HG02588 (cell line): ENCODE data around the gene ANKS1A.
"Not testable (repeated sequence)": the region's sequence is repeated elsewhere in the genome, so short reads cannot be mapped to it uniquely, and the experiment has no call there.

Experiments
- ATAC-seq: cut with Tn5 transposase; IDR thresholded peaks from one replicate; pipeline ENCODE4 v1.9.1; 2021; ENCODE audit warnings: mild to moderate bottlenecking, moderate library complexity; ENCODE audit not compliant: unreplicated experiment

ANKS1A gene, protein sequence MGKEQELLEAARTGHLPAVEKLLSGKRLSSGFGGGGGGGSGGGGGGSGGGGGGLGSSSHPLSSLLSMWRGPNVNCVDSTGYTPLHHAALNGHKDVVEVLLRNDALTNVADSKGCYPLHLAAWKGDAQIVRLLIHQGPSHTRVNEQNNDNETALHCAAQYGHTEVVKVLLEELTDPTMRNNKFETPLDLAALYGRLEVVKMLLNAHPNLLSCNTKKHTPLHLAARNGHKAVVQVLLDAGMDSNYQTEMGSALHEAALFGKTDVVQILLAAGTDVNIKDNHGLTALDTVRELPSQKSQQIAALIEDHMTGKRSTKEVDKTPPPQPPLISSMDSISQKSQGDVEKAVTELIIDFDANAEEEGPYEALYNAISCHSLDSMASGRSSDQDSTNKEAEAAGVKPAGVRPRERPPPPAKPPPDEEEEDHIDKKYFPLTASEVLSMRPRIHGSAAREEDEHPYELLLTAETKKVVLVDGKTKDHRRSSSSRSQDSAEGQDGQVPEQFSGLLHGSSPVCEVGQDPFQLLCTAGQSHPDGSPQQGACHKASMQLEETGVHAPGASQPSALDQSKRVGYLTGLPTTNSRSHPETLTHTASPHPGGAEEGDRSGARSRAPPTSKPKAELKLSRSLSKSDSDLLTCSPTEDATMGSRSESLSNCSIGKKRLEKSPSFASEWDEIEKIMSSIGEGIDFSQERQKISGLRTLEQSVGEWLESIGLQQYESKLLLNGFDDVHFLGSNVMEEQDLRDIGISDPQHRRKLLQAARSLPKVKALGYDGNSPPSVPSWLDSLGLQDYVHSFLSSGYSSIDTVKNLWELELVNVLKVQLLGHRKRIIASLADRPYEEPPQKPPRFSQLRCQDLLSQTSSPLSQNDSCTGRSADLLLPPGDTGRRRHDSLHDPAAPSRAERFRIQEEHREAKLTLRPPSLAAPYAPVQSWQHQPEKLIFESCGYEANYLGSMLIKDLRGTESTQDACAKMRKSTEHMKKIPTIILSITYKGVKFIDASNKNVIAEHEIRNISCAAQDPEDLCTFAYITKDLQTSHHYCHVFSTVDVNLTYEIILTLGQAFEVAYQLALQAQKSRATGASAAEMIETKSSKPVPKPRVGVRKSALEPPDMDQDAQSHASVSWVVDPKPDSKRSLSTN

DNA sequence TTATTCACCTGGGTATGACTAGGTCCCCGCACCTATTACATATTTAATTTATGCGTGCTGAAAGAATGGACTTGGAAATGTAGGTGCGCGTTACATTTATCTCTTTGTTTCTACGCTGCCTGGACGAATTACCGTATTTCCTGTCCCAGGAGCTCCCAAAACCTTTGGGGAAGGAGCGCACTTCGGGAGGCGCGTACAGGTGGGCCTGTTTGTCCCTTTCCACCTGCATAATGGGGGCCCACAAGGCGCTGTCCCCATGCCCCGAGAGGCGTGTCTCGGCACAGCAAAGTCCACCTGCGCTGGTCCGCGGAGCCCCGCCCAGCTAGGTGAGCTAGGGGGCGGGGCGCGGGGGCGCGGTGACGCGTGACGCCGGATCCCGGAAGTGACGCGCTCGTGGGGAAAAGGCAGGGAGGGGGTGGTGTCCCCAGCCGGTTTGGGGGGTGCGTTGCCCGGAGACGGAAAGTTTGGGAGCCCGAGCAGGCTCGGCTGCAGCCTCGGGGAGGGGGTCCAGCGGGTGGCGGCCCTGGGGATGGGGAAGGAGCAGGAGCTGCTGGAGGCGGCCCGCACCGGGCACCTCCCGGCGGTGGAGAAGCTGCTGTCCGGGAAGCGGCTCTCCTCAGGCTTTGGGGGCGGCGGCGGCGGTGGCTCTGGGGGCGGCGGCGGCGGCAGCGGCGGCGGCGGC is at the start of gene ANKS1A:
Gene ANKS1A, plus strand, starts transcription at position 382 of the 682 bp plus-strand sequence. Its CDS starts 148 bp downstream, at position 530.
- ATAC-seq = no peak

DNA sequence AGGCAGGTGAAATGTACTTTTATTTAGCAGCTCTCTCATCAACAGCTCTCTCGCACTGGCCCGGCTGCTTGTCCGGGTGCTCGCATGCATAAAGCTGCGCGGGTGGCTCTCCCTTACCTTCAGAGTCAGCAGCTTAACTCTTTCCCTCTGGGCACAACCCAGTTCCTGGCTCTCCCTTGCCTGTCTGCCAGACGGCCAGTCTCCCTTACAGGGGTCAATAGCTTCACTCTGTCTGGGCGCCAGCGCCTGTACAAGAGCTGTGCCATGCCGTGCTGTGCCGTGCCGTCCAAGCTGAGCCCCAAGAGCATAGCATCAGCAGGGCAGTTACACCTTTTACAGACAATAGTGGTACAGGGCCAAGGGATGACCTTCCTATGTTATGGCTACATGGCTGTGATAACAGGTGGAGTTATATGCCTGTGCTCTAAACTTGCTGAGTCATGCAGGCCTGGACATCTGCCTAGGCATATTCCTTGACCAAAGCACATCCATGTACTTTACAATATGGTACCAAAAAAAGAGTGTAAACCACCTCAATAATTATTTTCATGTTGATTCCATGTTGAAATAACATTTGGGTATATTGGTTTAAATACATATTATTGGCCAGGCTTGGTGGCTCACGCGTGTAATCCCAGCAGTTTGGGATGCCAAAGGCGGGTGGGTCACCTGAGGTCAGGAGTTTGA is 49.2 kb upstream of the ANKS1A start:
- ATAC-seq = no peak

DNA sequence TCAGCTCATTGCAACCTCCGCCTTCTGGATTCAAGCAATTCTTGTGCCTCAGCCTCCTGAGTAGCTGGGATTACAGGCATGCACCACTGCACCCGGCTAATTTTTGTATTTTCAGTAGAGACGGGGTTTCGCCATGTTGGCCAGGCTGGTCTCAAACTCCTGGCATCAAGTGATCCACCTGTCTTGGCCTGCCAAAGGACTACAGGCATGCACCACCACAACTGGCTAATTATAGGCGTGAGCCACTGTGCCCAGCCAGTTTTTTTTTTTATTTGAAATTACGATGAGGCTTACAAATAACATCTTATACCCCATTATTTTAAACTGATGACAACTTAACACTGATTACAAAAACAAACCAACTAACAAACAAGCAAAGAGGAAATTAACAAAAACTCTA is 40.0 kb upstream of the ANKS1A start:
- ATAC-seq = not testable (repeated sequence)

DNA sequence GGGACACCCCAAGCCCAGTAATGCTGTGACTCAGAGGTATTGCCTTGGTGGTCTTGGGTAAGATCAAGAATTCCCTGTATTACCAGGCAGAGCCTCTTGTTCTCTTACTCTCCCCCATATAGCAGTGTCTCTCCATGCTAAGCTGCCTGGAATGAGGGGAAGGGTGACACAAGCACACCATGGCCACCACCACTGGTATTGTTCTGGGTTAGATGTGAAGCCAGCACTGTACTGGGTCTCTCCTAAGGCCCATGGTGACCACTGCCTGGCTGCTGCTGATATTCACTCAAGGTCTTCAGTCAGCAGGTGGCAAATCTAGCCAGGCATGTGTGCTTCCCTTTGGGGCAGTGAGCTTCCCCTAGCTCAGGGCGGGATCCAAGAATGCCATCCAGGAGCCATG is 37.7 kb upstream of the ANKS1A start:
- ATAC-seq = no peak

DNA sequence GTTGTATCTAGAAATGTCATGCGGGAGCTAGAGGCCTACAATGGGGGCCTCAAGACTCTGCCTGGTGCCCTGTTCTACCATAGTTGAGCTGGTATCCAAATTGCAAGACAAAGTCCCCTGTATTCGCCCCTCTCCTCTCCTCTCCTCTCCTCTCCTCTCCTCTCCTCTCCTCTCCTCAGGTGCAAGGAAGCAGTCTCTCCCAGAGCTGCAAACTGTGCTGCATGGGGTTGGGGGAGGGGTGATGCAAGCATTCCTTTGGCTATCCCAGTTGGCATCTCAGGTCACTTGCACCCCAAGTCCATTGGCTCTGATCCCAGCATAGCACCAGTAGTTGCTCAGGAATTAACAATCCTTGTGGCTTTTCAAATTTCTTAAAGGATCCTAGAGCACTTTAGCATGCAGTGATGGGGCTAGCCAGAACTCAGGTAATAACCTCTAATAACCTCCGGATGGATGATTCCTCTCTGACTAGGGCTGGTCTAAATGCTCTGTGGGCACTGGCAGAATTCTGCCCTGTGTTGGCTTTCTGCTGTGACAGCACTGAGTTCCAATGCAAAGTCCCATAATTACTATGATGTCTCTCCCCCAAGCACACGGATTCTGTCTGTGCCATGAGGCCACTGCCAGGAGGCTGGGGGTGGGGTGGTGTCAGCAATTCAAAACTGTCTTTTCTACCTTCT is 36.5 kb upstream of the ANKS1A start:
- no peak for ATAC-seq

DNA sequence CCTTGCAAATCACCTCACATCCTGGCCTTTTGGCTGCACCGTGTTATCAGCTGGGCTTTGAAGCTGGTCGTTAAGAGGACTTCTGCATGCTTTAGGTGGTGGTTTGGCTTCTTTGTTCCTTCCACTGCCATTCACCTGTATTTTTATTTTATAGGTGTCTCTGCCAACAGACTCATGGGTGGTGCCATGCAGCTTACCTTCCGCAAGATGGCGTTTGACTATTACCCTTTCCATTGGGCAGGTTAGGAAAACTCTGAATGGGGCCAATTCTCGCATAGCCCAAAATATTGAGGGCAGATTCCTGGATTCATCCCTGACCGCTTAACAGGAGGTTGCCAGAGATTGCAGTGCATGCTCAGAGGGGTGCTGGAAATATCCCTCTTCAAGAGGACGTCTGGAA is 33.6 kb upstream of the ANKS1A start:
- no peak for ATAC-seq

DNA sequence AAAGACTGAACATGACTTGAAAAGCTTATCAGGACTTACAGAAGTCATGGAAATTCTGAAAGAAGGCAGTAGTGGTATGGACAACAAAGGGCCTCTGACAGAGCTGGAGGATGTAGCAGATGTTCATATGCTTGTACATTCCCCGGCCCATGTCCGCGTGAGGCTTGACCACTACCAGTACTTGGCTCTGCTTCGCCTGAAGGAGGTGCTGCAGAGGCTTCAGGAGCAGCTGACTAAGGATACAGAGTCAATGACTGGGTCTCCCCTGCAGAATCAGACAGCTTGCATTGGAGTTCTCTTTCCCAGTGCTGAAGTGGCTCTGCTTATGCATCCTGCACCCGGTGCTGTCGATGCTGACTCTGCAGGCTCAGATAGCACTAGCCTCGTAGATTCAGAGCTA is 30.4 kb upstream of the ANKS1A start:
- no peak for ATAC-seq

DNA sequence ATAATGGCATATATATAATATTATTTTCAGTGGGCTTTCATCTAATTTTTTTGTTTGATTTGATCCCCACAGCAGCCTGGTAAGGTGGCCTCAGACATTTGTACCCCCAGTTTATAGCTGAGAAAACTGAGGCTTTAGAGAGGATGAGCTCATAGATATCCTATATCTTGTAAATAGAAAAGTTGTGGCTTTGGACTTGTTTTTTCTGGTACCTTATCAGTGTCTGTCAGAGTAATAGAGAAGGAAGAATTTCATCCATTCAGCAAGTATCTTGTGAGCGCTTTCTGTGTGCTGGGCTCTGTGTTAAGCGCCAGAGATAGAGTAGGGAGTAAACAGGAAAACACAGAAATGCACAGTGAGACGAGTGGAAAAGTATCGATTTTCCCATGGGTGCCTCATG is 29.1 kb upstream of the ANKS1A start:
- ATAC-seq = no peak

DNA sequence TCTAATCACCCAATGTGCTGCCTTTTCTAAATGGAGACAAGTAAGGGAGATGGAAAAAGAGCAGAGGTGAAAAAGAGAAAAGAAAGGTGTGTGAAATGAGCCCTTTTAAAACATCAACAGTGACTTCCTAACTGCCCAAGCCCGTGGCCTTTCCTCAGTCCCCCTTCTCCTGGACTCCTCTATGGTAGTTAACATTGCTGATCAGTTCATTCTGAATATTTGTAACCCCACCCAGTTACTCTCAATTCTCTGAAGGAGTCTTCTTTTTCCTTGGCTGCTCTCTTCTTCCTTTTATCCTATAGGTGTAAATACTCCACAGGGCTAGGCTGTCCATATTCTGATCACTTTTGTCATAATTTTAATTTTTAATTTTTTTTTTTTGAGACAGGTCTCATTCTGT is 28.3 kb upstream of the ANKS1A start:
- ATAC-seq = no peak

DNA sequence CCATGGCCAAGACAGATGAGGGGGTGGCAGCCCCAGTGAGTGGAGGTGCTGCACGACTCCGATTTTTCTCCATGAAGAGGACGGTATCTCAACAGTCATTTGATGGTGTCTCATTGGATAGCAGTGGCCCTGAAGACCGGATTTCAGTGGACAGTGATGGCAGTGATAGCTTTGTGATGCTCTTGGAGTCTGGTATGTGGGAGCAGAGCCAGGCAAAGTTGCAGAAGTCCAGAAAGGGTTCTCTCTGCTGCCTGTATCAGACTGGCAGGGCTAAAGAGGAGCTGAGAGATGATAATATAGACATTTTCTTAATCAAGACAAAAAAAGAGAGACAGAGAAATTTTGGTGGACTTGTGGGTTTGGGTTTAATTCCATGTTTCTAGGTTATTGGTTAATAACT is 25.0 kb upstream of the ANKS1A start:
- ATAC-seq = no peak

DNA sequence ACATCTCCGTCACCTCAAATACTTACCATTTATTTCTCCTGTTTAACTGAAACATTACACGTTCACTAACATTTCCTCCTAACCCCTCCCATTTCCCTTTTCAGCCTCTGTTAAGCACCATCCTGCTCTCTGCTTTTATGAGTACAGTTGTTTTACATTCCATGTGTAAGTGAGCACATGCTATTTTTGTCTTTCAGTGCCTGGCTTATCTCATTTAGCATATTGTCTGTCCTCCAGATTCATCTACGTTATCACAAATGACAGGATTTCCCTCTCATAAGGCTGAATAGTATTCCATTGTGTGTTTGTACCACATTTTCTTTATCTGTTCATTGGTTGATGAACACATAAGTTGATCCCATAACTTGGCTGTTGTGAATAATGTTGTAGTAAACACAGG is 23.9 kb upstream of the ANKS1A start:
- no peak for ATAC-seq

DNA sequence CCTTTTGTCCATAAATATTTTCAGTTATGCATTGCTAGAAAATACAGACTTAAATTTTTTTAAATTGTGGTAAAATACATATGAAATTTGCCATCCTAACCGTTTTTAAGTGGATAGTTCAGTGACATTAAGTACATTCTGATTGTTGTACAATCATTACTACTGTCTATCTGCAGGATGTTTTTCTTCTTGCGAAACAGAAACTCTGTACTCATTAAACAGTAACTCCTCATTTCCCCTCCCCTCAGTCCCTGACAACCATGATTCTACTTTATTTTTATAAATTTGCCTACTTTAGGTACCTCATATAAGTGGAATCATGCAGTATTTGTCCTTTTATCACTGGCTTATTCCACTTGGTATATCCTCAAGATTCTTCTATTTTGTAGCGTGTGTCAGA is 22.5 kb upstream of the ANKS1A start:
- no peak for ATAC-seq

DNA sequence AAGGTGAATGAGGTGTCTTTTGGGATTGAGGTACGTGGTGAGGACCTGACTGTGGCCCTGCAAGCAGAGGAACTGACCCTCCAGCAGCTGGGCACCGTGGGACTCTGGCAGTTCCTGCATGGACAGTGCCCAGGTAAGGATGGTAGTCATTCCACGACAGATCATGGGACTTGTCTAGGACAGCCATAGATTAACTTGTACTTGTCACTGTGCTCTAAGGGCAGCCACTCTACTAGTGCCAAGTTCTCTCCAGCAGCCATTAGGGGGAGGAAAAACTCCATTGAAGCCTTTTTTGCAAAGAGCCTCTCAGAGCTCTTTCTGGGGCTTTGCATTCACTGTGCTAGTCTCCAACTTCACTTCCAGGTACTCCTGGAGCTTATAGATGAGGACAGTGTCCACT is 21.6 kb upstream of the ANKS1A start:
- no peak for ATAC-seq

DNA sequence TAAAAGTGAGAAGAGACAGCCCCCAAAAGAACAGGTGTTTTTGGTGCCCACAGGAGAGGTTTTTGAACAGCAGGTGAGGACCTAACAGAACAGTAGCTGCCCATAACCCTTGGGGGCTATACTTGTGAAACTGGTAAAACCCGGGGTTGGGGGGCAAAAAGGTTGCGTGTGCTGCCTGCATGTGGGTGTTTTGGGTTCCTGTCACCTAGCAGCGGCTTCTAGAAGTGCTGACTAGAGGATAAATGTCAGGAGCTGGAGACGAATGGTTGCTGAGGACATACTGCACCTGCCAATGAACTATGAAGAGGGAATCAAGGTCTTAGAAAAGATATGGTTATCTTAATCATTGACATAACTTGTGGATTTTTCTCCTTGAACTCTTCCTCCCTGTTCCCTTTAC is 17.2 kb upstream of the ANKS1A start:
- ATAC-seq = no peak

DNA sequence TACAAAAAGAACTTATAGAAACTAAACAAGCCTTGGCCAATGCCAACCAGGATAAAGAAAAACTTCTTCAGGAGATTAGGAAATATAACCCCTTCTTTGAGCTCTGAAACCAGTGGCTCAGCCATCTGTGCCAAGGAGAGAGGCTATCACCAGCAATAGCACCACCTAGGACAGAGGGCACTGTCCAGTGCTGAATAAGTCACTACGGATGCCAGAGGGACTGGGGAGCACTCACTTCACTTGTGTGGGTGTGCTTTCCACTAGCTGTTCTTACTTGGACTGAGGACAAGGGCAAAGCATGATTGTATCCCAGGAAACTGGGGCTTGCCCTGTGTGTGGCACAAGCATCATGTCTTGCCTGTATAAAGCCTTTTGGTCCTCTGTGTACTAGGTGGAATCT is 16.7 kb upstream of the ANKS1A start:
- no peak for ATAC-seq

DNA sequence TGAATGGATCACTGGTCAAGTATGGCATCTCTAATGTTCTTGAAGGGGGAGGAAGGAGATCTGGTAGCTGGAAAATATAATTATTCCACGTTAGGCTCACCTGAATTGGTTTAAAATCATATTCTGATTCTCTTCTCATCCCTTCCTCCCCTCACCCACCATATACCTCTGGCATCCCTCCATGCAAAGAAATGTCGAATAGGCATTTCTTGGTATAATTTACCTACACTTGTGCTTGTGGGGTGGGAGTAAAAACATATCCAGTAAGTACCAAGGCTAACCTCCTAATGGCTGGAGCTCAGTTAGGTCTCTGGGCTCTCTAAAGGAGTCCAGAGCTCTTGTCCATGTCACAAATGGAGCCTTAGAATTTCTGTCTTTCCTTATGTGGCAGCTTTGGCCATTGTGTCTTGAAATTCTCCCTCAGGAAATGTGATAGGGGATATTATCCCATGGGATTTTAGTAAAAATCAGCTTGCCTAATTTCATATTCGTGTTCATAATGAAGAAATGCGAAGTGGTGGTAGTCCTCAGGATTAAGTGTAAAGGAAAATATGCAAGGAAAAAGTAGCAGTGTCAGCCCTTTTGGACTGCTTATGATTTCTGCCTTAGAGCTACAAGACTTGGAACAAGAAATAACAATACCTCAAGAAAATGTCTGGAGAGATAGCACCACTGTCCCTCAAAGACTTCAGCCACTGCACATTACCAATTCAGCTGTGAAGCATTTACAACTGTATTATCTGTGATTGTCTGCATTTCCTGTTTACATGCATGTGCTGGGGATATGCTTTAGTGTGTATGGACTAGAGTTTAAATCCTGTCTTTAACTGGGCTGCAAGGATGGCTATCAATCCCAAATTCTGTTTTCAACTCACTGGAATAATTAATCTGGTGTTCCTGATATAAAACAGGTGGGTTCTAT is 13.5 kb upstream of the ANKS1A start:
- no peak for ATAC-seq

DNA sequence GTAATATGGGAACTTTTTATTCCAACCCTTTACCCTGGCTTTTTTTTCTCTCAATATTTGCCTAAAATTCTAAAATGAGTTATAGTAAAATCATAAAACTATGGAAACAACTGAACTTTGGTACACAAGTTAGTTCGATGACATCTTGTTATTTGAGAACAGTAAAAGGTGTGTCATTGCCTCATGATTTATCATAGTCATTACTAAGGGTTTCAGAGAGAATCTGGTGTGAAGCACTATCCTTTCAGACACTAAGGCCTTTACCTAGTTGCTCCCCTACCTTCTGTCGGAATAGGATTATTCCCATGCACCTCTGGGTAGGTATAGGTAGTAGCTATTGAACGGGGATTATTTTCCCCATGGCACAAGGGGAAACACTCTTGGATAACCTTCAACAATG is 12.6 kb upstream of the ANKS1A start:
- no peak for ATAC-seq

DNA sequence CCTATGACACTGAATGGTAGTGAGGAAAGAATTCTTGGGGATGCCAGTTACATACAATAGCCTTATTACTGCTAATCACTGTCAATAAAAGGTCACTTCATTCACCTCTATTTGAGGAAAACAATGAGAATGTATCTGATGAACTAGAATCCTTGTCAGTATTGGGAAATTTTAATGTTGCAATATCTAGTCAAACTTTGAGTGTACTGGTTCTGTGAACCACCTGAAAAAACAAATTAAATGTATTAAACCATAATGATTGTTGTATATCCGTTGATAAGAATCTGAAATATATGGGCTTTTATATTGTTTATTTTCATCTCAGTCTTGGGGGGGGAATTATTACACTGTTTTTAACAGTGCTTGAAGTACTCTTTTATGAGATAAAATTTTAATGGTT is 11.8 kb upstream of the ANKS1A start:
- ATAC-seq = no peak
